ENCODE measurements around the gene NOXA1.

NOXA1 gene

GRCh38 chr9:137470785-137471184 lies 47.6 kb downstream of the NOXA1 start:
- no peak for DNase-seq

GRCh38 chr9:137474271-137474670 lies 51.1 kb downstream of the NOXA1 start:
- DNase-seq = no peak

GRCh38 chr9:137475666-137476065 lies 52.5 kb downstream of the NOXA1 start:
- DNase-seq = no peak

- DNase-seq = no peak
These were observed 53.7 kb downstream of the NOXA1 start for GRCh38 chr9:137476856-137477255.

DNA sequence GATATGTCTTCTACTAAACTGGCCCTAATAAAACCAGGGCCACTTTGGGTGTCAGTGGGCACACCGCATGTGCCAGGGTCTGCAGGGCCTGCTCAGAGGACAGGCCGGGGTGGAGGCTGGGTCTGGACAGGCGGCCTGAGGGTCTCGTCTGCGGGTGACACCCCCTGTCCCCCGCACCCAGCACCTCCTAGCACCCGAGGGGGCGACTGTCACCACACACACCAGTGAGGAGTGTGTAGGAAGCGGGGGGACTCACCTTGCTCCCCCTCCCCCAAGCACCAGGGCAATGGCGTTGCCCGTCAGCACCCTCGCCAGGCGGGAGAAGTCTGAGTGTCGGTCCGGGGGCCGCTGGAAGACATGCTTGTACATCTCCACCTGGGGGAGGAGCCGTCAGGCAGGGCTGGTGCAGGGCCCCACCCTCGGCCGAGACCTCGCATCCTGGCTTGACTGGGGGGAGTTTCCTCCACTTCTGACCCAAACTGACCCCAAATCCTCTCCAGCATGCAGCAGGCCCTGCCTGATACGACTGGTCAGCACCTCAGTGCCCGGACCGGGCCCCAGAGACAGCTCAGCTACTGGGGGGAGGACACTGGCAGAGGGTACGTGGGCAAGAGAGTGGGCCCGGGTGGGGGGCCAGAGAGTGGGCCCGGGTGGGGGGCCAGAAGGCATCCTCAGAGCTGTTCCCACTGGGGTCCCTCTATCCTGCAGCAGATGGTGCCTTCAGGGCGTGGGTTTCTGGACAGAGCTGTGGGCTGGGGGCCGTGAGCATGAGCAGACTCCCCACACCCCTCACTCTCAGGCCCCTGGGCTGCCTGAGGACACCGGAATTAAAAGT lies 54.8 kb downstream of the NOXA1 start:
- DNase-seq = no peak

DNA sequence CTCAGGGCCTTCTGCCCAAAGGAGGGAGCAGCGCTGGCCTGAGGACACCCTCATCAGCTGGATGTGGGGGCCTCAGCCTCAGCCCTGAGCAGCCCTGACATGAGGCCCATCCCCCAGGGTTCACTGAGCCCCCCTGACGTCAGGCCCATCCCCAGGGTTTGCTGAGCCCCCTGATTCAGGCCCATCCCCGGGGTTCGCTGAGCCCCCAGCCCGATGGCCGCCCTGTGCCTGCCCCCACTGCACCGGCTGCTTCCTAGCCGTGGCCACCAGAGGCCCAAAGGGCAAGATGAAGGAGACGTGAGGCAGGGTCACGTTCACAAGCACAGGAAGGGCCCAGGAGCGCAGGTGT lies 55.4 kb downstream of the NOXA1 start:
- DNase-seq = no peak

DNA sequence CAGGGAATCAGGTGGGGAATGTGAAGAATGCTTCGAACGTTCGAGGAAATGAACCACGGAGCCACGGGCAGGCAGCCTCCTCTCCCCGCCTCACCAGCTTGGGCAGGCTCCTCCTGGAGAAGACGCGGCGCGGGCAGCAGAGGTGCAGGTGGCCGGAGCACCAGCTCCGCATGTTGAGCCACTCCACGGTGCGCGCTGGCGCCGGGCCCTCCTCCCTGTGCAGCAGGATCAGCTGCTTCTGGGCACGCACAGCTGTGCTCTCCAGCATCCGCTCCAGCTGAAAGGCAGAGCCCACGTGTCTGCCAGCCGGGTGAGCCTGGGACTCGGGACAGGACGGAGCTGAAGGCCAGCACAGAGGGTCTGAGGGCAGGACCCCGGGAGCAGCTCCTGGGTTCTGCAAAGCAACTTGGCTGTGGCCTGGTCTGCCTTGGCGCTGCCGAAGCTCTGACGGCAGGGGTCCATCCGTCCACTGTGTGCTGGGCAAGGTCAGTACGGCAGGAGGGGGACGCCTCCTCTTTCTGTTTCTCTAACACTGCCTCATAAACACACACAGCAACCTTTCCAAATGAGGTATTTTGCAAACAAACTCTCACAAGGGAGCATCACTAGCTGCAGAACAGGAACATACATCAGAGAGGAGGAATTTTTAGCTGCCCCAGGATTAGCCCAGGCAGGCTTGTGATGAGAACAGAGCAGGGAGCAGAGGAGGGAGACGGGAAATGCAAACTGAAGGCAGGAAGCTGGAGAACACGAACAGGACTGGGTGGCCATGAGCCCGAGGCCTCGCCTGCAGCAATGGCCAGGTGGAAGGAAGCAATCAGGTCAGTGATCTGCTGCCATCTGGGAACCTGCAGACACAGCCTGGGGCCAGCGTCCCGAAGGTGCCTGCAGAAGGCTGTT lies 56.0 kb downstream of the NOXA1 start:
- no peak for DNase-seq

- no peak for DNase-seq
These were observed 56.9 kb downstream of the NOXA1 start for GRCh38 chr9:137479892-137480685.

DNA sequence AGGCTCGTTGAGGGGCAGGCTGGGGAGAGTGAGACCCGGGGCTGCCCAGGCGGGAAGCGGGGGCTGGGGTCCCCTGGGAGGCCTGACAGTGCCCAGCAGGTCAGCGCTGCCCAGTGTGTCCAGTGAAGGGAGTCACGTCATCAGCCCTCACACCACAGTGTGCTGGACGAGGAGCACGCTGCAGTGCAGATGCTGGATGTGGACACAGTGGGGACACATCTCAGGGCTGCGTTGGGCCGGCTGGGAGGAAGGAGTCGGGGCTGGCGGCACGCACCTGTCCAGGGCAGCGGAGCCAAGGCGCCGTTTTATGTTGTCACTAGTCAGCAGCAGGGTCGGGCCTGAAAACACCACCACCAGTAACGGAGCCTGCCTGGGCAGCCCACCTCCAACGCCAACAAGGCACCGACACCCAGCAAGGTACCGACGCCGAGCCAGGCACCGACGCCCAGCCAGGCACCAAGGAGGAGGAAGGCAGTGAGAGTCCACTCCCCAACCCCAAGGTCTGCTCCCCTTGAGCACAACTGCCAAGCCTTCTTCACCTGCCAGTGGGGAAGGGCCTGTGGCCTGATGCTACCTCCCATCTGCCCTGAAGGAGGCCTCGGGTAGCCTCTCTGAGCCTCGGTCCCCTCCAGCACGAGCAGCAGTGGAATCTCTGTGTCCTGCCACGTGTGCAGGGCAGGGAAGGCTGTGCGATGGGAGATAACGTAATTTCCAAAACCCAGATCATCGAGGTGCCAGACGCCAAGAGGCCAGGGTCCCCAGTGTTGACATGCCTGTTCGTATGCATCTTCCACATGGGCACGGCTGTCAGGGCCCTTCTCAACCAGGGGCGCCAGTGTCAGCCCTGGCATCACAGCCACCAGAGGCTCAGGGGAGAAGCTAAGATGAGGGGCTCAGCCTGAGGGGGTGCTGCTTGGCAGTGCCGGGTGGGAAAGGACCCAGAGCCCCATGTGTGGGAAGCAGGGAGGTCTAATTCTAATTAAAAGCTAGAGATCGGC lies 57.8 kb downstream of the NOXA1 start:
- no peak for DNase-seq

GRCh38 chr9:137482094-137482781 lies 59.0 kb downstream of the NOXA1 start:
- DNase-seq = no peak

Data from CD4-positive, alpha-beta T cell treated with Interleukin-4 for 4 hours (primary cell).